Breast epithelium (tissue), 4 donors: ENCODE measurements around the gene RNF40. TPM values are rescaled to one million over a fixed set of nuclear protein-coding genes. Genes with fewer than 3 reads are reported as not detected.

ENCODE experiments used
- DNase-seq, 2 donors: peaks; one replicate each; pipeline ENCODE4 v3.0.0-alpha.2; 2019; ENCODE audit warnings: low spot score in 2 of 2
- H3K27ac ChIP-seq, 2 donors: fragments of 200-600 bp; sonication (generic) in 1 of 2; one replicate each; pipeline ENCODE4 v1.5.1; 2016 to 2019; ENCODE audit warnings: mild to moderate bottlenecking in 1 of 2
- H3K27me3 ChIP-seq, 2 donors: fragments of 200-600 bp; sonication (generic) in 1 of 2; one replicate each; pipeline versions ENCODE4 v1.5.1 to v1.6.0; 2017 to 2019; ENCODE audit warnings: control low read depth in 1 of 2, mild to moderate bottlenecking in 1 of 2
- H3K36me3 ChIP-seq: fragments of 200-600 bp; one replicate; pipeline ENCODE4 v1.5.1; 2019
- H3K4me1 ChIP-seq, 2 donors: fragments of 200-600 bp; sonication (generic); one replicate each; pipeline ENCODE4 v1.5.1; 2016 to 2019; ENCODE audit warnings: control low read depth in 1 of 2
- H3K4me3 ChIP-seq, 3 donors: fragments of 200-600 bp; sonication (generic); 1 replicate in 2 of 3; 2 replicates in 1 of 3; pipeline ENCODE4 v1.5.1; 2016 to 2019; ENCODE audit warnings: mild to moderate bottlenecking in 3 of 3, moderate library complexity in 2 of 3
- H3K9me3 ChIP-seq, 2 donors: fragments of 200-600 bp; sonication (generic) in 1 of 2; one replicate each; pipeline ENCODE4 v1.5.1; 2016 to 2019; ENCODE audit warnings: control low read depth in 1 of 2
- CTCF ChIP-seq, 3 donors: fragments of 450-650 bp; IDR thresholded peaks; one replicate each; pipeline ENCODE4 v1.5.1; 2016 to 2017; ENCODE audit warnings: antibody characterized with exemption in 3 of 3, mild to moderate bottlenecking in 3 of 3, moderate library complexity in 3 of 3
- POLR2A ChIP-seq: fragments of 450-650 bp; IDR thresholded peaks from one replicate; pipeline ENCODE4 v1.6.1; 2016; ENCODE audit warnings: antibody characterized with exemption, mild to moderate bottlenecking, moderate library complexity
- POLR2AphosphoS5 ChIP-seq, 3 donors: sonication (generic); formaldehyde crosslinking; IDR thresholded peaks; one replicate each; pipeline ENCODE4 v1.6.1; 2017; ENCODE audit warnings: antibody characterized with exemption in 3 of 3
- intact Hi-C: fragments of 100-400 bp; cut with DNase I; formaldehyde crosslinking; loops from one replicate; pipeline ENCODE4 v1.15.1; 2023; ENCODE audit warnings: low total_unique reads
- total RNA-seq, 3 donors: library from RNA; depleted of rRNA; stranded (reverse); fragments of >200 nt; gene quantifications; one replicate each; pipeline ENCODE4 v1.1.0, GENCODE V29; 2016

RNF40 gene
- total RNA-seq, result 10 to 100 TPM; 77.0 to 84.7 (median 77.3) TPM

GRCh38 chr16:30761928-30762902, at the start of gene RNF40, which contains the start of gene CFAP119:
Gene RNF40, plus strand, starts transcription at chr16:30762322. Its CDS starts 224 bp downstream, at chr16:30762546.
Gene CFAP119, minus strand, starts transcription at chr16:30762062. Its CDS starts 314 bp downstream, at chr16:30761748.
- no peaks in the 10 kb centered on the region for H3K27me3 ChIP-seq
- TF ChIP-seq CTCF (IDR thresholded peaks at IDR 0.05) (no peak), POLR2AphosphoS5 (IDR thresholded peaks at IDR 0.05) (peak; percentile 85 to 95 (median 86)), POLR2A (peak; percentile 86)
- H3K36me3 ChIP-seq, result peaks cover 11% of the 10 kb centered on the region
- intact Hi-C loops, result no loop called here
- peak within 1 kb of the TSS; percentile 89 to 96 for H3K27ac ChIP-seq
- peaks cover 3 to 19% of the 10 kb centered on the region in 2 donors for H3K4me1 ChIP-seq
- H3K4me3 ChIP-seq, result peak within 1 kb of the TSS; percentile 82 to 93 (median 83)
- no peaks in the 10 kb centered on the region for H3K9me3 ChIP-seq
- peak; percentile 96 to 99 for DNase-seq

GRCh38 chr16:30715750-30716445, 46.2 kb upstream of the RNF40 start:
- no peak for TF ChIP-seq POLR2AphosphoS5 (IDR thresholded peaks at IDR 0.05)
- no peak for TF ChIP-seq CTCF (IDR thresholded peaks at IDR 0.05)
- TF ChIP-seq POLR2A, result no peak
- DNase-seq, result no peak
- peaks cover 43% of the 10 kb centered on the region for H3K36me3 ChIP-seq
- H3K27me3 ChIP-seq, result no peaks in the 10 kb centered on the region
- no peak overlapping the region for H3K27ac ChIP-seq
- intact Hi-C loops, result no loop called here
- H3K9me3 ChIP-seq, result no peaks in the 10 kb centered on the region
- no peak overlapping the region for H3K4me3 ChIP-seq
- H3K4me1 ChIP-seq, result no peaks in the 10 kb centered on the region

GRCh38 chr16:30720086-30720485, 42.0 kb upstream of the RNF40 start:
- no peaks in the 10 kb centered on the region for H3K27me3 ChIP-seq
- H3K4me1 ChIP-seq, result no peaks in the 10 kb centered on the region
- no peak for DNase-seq
- intact Hi-C loops, result no loop called here
- no peak overlapping the region for H3K27ac ChIP-seq
- H3K4me3 ChIP-seq, result no peak overlapping the region
- TF ChIP-seq CTCF (IDR thresholded peaks at IDR 0.05) (no peak), POLR2AphosphoS5 (IDR thresholded peaks at IDR 0.05) (no peak)
- no peaks in the 10 kb centered on the region for H3K9me3 ChIP-seq
- peaks cover 40% of the 10 kb centered on the region for H3K36me3 ChIP-seq

GRCh38 chr16:30720694-30721093, 41.4 kb upstream of the RNF40 start:
- Histone ChIP-seq H3K27ac (no peak overlapping the region), H3K27me3 (no peaks in the 10 kb centered on the region), H3K4me1 (no peaks in the 10 kb centered on the region), H3K9me3 (no peaks in the 10 kb centered on the region), H3K4me3 (no peak overlapping the region), H3K36me3 (peaks cover 40% of the 10 kb centered on the region)
- DNase-seq, result no peak
- intact Hi-C loops, result no loop called here
- TF ChIP-seq POLR2A (no peak), CTCF (IDR thresholded peaks at IDR 0.05) (no peak), POLR2AphosphoS5 (IDR thresholded peaks at IDR 0.05) (no peak)
